AG20443 (cell line): ENCODE measurements around the gene GPRIN3.
"Not testable (repeated sequence)": the region's sequence is repeated elsewhere in the genome, so short reads cannot be mapped to it uniquely, and the experiment has no call there.

Experiments used
- DNase-seq: peaks from one replicate; pipeline ENCODE4 v3.0.0; 2012; ENCODE audit warnings: low spot score, mixed read lengths

Gene GPRIN3

DNA sequence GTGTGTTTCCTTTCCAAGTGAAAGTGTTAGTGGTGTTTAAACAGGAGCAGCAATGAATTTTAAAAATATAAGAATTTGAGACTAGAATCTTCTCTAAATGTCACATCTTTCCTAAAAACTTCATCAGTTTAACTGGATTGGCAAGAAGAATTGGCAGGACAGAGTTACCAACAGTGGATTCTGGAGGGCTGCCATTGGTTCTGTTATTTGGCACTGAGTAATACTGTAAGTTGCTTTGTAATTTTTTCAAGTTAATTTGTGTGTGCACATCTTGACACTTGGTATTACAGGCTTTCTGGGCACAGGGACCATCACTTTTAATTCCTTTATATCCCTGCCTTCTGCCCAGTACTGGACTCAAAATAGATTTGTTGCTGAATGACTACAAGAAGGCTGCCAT lies 4.5 kb upstream of the GPRIN3 start:
- DNase-seq: no peak

DNA sequence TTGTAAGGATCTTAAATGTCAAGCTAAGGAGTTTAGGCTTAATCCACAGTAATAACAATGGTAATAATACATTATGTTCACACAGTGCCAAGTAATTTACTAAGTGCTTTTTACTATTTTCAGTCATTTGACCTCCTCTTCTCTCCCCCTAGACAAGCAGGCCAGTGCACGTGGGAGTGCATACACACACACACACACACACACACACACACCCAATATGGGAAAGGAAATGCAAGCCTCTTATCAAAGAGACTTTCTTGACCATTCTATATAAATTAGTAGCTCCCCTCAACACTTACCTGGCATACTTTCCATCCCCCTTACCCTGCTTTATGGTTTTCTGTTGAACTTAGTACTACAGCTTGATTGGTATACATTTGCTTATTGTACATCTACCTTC lies 3.8 kb upstream of the GPRIN3 start:
- no peak for DNase-seq

DNA sequence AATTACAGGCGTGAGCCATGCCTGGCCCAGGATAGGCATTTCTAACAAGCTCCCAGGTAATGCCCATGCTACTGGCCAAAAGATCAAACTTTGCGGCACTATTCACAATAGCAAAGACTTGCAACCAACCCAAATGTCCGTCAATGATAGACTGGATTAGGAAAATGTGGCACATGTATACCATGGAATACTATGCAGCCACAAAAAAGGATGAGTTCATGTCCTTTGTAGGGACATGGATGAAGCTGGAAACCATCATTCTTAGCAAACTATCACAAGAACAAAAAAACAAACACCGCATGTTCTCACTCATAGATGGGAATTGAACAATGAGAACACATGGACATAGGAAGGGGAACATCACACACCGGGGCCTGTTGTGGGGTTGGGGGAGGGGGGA lies 1.6 kb upstream of the GPRIN3 start:
- not testable (repeated sequence) for DNase-seq

DNA sequence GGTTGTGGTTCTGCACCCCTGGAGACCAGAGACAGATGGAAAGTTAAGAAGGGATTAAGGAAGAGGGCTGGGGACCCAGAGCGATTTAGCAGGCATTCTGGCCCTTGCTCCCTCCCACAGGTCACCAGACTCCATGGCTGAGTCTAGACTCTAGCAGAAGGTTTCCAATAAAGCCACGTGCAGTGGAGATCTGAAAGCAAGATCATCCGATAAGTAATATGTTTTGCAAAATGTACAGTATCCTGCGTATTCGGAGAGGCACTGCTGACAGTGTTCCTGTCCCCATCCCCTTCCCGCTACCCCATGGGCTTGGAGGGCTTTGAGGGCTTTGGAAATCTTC lies 531 bp upstream of the GPRIN3 start:
- no peak for DNase-seq

DNA sequence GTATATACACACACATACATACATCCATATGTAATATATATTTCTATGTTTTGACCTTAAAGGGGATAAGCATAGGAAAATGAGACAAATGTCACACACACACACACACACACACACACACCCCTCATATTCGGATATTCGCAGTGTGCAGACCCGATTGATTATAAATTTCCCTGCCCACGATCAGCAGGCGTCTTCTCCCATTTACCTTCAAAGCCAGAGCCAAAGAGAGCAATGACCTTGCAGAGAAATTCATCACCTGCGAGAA lies 488 bp downstream of the GPRIN3 start:
- no peak for DNase-seq

DNA sequence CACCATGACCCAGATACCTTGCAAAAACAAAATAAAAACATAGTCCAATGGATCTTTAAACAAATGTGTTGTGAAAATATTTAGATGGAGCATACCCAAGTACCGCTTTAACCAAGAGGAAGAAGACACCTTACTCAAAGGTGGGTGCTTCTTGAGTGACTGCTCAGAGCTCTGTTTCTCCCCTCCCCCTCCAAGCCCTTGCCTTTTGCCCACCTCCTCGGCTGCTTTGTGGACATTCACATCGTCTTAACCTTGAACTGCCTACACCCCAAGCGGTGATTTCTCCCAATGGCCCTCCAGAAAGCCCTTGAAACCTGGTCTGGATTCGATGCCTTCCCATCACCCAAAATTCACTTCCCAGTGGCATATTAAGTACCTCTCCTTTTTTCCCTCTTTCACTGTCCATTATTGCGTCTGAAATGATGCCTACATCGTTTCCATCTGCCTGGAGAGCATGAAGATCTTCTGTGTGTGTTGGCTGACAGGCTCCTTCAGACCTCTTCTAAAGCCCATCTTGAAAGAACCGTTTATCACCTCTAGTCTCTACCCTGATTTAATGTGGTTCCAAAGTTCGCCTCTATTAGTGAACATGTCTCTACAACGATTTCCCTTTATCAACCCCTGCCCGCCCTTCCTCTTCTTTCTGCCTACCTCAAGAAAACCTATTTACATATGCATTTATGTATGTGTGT lies 968 bp downstream of the GPRIN3 start:
- DNase-seq: no peak

DNA sequence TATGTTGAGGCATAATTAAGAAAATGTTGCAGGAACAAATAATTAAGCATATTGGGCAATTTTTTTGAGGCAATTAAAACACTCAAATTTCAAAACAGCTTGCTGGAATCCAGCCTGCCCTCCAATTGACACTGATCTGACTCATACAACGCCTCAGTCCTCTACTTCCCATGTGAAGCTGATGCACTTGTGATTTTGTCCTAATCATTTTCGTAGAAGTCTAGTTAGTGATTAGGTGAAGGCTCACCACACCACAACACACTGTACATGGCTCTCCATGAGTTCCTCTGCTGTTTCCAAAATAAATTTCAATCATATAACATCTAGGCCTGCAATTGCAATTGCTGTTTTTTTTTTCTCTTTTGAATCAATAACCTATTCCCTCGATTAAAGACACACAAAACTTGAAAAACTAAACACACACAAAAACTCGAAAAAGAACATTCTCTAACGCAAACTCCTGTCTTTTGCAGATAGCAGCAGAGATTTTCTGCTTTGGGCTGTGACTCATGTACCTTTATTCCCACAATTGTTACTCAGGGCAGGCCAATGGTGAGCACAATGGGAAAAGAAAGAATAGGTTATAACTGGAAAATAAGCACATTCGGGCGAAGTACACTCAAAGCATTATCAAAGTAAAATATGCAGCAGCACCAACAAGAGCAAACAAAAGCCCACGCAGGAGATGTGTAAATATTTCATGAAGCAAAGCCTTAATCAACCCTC lies 1.7 kb downstream of the GPRIN3 start:
- peak; percentile 22 for DNase-seq

DNA sequence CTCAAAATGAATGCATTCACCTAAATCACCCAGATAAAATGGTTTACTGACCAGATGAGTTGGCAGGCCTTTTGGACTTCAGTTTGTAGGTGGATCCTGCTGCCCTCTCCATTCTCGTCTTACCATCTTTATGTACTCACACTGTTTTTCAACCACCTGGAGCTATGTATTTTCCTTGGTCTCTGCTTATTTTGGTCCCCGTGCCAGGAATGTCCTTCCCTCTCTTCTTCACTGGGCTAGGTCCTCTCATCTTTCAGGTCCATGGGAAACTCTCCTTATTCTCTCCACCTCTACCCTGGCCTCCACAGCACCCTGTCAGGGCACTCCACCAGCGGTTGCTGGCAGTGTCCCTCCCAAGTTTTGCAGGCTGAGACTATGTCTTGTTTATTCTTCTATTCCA lies 2.6 kb downstream of the GPRIN3 start:
- DNase-seq: no peak

DNA sequence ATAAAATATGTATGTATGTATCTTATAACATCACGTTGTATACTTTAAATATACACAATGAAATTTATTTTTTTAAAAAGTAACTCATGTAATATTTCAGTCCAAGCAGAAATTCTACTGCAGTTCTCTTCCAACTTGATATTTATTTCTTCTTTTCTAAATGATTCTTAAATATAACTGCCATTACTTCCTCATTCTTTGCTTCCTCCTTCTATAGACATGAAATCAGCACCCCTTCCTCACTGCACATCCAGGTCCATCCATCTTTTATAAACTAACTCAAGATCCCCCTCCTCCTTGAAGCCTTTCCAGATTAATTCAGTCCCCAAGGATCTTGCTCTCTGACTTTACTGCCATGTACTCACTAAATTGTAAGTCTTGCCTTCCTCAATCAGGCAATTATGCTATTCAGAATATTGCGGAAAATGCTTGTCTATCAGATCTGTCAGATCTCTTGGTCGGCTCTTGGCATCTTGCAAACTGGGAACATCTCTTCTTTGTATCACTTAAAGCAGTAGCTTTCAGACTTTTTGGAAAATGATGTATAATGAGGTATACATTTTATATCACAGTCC lies 3.7 kb downstream of the GPRIN3 start:
- no peak for DNase-seq

DNA sequence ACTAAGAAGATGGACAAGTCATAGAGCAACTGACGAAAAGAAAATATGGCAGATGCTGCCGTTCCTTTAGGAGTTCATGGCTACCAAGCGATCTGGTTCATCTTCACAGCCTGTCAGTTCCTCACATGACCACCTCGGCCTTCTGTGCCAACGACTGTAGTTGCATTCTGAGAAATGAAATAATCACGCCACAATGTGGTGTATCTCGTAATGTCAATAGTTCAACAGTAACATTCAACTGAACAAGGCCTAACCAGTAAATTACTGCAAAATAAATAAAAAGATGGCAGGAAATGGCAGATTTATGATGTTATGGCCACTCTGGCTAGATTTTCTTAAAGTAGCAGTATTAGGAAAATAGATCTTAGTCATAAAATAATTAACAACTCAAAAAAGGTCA lies 4.4 kb downstream of the GPRIN3 start:
- DNase-seq: no peak

DNA sequence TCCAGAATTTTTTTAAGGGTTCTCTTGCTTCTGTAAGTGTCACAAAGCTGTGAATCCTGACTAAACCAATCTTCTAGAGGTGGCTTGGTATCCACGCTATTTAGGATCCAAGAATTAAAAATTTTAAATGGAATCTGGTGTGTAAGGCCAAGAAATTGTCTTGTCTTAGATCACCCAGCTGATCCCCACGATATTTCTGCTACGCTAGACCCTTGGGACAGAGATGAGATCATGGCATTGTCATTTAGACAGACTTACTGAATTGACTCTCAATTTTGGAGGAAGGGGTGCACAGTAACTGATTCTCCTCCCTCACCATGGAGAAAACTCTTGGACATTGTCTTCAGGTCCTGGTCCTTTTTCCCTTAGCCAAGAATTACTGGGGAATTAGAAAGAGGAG lies 5.7 kb downstream of the GPRIN3 start:
- DNase-seq: no peak

DNA sequence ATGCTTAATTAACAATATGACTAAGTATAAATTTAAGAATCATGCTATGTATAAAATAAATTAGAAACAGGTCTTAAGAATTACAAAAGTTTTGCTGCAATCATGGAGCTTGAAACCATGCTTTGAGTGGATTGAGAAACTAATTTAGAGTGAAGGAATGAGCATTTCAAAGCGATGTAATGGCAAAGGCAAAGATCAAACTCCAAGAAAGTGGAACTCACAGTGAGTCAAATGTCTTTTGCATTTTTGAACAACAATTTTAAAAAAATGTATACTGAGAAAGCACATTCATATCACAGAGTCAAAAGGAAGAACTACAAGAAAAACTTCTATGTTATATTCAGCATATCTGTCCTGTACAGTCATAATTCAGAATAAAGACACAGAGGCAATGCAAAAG lies 6.6 kb downstream of the GPRIN3 start:
- DNase-seq: no peak

DNA sequence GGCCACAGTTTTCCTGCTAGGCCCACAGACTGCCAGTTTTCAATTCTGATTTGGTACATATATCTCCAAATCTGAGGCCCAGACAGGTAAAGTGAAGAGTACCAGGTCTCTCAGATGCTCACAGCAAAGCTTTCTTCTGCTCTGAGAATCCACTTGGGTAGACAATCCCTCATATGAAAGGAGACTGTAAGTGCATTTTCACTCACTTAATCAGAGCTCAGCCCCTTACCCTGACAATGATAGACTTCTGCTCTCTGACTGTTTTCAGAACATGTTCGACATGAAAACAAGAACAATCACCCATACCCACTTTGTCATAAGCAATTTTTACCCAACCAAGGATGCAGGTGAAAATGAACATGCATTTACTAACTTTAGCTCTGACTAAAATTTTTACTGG lies 7.1 kb downstream of the GPRIN3 start:
- DNase-seq: no peak

DNA sequence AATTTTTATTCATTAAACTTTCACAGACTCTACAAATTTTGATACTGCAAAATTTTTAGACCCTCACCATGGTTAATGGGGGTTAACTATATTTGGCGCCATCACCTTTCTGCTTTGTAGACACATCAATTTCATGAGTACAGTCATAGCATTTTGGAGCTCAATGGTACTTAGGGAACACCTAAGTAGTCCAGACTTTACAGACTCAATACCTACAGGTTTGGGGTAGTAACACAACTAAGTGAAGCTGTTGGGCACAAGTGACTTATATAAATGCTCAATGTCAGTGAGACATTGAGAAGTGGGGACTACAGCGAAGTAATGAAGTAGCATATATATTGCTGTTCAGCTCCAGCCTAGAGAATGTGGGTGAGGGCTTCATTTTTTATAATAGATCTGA lies 7.5 kb downstream of the GPRIN3 start:
- no peak for DNase-seq

DNA sequence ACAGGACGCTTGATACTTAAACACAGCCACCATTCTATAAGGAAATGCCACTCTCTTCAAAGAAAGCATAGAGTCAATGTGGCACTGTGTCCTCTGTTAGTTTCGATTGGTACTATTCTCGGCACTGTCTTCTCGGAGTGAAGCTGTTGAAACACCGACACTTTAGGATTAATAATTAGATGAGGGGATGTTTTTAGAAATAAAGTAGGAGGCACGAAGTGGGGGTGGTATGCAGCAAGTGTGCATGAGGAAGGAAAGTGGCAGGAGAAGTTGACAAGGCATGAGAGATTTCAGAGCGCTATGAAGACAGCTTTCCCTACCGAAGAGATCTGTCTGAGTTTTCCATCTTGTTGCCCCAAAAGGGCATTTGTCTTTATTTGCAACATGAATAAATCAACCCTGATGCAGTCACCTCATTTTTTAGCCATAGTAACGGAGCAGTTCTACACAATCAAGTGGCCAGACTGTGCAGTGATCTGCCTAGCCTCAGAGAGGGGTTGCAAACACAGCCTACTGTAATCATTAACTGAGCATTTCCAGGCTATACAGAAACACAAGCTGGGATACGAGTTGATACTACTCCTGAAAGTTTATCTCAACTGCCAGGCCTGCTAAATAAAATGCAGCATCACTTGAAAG lies 8.3 kb downstream of the GPRIN3 start:
- no peak for DNase-seq

DNA sequence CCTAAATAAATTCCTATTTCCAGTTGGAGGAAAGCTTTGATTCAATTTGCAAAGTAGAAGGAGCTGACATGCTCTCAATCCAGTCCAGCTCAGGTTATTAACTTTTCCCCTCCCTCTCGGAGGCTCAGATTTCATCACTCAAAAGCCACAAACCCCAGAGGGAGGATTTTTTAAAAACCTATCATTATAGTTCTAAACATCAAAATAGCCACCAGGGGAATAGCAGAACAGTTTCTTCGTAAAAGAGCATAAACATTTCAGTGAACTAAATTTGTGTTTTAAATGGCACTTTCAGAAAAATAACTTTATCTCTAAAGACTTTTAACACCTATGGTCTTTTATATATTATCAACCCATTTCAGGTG lies 8.8 kb downstream of the GPRIN3 start:
- no peak for DNase-seq

DNA sequence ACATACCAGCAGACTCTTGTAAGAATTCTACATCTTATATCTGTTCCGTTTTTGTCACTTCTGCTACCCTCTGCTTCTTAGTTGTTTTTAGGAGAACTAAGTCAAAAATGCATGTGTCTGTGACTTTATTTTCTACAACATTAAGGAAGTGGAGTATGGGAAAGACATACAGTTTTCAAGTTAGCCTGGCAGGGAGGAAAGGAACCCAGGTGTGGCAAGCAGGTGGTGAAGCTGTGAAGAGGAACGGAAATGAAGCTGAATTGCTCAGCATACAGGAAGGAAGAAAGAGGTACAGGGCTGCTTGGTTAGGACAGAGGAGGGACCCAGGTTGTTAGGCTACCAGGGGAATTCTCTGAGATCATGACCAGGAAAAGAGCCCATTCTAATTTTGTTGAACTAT lies 9.4 kb downstream of the GPRIN3 start:
- no peak for DNase-seq

DNA sequence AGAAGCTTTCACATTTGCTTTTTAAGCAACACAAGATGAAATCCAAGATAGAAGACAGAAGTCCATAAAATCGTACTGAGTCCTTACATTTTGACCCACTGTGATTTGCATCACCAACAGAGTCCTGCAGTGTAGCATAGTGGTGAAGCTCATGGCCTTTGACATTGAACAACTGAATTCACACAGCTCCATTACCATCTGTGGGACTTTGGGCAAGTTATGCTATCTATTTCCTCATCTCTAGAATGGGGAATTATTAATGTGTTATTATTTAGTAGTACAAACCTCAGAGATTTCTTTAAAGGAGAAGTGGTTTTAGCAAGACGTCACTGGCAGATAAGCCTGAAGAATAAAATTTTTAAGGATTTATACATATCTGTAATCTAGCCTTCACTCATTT lies 10.7 kb downstream of the GPRIN3 start:
- no peak for DNase-seq

DNA sequence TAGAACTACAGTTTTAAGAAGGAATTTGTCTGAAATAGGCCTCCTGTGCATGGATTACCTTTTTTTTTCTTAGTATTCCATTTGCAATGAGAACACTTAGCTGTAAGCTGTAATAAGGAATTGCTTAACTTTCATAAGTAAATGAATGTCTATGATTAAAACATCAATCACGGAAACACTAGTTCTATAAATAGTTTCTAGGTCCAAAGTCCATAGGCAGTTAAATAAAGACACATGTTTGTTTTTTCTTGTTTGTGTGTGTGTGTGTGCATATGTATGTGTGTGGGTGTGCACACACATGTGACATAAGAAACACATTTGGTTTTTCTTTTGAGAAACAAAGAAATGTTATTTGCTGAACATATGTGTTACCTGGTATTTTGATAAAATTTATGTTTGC lies 11.2 kb downstream of the GPRIN3 start:
- DNase-seq: no peak

DNA sequence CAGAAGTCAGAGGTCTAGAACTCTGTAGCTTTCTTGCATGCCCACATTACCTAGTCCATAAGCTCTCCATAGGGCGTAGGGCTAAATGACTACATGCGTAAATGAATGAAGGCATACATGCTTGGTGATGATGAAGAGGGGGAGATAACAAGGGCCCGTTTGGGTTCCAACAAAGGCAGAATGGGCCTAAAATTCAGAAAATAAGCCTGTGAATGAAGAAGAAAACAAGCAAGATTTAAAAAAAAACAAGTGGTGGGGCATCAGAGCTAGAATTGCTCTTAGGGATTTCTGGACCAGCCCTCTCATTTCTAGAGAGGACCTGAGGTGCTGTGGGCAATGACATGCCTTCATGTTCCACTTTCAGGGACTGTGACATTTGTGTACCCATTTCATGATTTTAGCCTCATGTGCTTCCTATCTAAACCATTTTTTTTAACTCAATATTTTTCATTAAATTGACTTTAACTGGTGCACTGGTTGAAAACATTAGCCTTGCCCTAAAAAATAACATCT lies 12.1 kb downstream of the GPRIN3 start:
- no peak for DNase-seq

DNA sequence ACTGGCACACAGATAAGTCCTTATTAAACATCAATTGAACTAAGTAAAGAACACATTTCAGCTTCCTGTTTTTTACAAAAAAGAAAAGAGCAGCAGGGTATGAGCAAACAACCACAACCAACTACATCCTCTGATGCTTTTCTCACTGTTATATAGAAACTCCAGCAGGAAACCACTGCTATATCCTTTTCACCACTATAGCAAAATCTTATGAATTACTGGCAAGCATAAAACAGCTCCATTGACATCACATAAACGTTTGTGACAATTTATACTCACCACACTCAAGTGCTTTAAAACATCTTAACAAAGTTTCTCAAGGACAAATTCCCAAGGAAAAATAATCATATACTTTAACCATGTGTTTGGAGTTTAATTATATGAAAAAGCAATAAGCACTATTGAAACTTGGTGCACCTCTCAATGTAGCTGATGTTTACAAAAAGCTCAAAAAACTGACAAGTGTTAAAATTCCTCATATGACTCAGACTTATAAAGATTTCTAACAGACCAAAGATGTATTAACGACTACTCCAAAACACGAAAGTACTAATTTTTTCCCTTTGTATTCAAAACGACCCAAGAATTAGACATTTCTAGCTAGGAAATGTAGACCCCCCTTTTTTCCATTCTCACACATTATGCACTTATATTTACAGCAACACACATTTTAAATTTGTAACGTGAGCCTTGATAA lies 12.9 kb downstream of the GPRIN3 start:
- no peak for DNase-seq

DNA sequence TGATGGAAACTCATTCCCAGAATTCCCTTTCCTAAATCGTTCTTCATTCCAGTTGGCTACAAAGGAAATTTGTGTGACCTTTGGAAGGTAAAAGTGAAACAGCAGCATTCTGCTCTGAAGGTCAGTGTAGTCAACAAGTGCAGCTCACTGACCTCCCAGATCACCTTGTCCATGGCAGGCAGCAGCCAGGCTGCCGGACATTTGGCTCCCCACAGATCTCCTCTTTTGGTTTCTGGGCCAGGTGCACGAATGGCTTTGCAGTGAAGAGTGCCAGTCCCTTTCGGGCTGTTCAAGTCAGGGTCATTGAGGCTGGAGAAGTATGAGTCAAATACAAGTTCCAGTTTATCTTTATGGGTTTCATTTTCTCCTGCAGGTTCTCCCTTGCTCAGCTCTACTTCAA lies 14.3 kb downstream of the GPRIN3 start:
- DNase-seq: no peak
